HG03159 (cell line): Measurements from ENCODE around the gene CAPZA1.
"Not testable (repeated sequence)": the region's sequence is repeated elsewhere in the genome, so short reads cannot be mapped to it uniquely, and the experiment has no call there.

Experiments
- ATAC-seq: cut with Tn5 transposase; IDR thresholded peaks from one replicate; pipeline ENCODE4 v1.9.1; 2021; ENCODE audit warnings: mild to moderate bottlenecking, moderate library complexity; ENCODE audit not compliant: unreplicated experiment

The CAPZA1 gene

GRCh38 chr1:112619518-112620376 is at the start of gene CAPZA1:
TSS of gene CAPZA1 (plus strand) at chr1:112619832. CDS start at chr1:112619845, 13 bp downstream.
- peak; percentile 82 for ATAC-seq

GRCh38 chr1:112575154-112575804 is 44.4 kb upstream of the CAPZA1 start:
- ATAC-seq, result no peak

- no peak for ATAC-seq
Measured at GRCh38 chr1:112576240-112576639, 43.4 kb upstream of the CAPZA1 start.

- no peak for ATAC-seq
Measured at GRCh38 chr1:112579801-112580510, 39.7 kb upstream of the CAPZA1 start.

- ATAC-seq, result no peak
Measured at GRCh38 chr1:112581586-112582192, 37.9 kb upstream of the CAPZA1 start.

- no peak for ATAC-seq
Measured at GRCh38 chr1:112583366-112583765, 36.3 kb upstream of the CAPZA1 start.

GRCh38 chr1:112589766-112590165 is 29.9 kb upstream of the CAPZA1 start:
- ATAC-seq, result no peak

- no peak for ATAC-seq
Measured at GRCh38 chr1:112594208-112594876, 25.3 kb upstream of the CAPZA1 start.

- no peak for ATAC-seq
Measured at GRCh38 chr1:112599477-112599876, 20.2 kb upstream of the CAPZA1 start.

- ATAC-seq, result no peak
Measured at GRCh38 chr1:112603012-112603411, 16.6 kb upstream of the CAPZA1 start.

- no peak for ATAC-seq
Measured at GRCh38 chr1:112603541-112603940, 16.1 kb upstream of the CAPZA1 start.

- no peak for ATAC-seq
Measured at GRCh38 chr1:112605633-112606327, 13.9 kb upstream of the CAPZA1 start.

GRCh38 chr1:112614460-112615065 is 5.1 kb upstream of the CAPZA1 start:
- no peak for ATAC-seq

GRCh38 chr1:112618114-112618720 is 1.4 kb upstream of the CAPZA1 start:
- ATAC-seq, result no peak

- ATAC-seq, result no peak
Measured at GRCh38 chr1:112618721-112619517, 713 bp upstream of the CAPZA1 start, which contains the start of gene ST7L. TSS of gene ST7L (minus strand) at chr1:112619141. CDS start at chr1:112619113, 28 bp downstream.

- no peak for ATAC-seq
Measured at GRCh38 chr1:112620377-112620695, 704 bp downstream of the CAPZA1 start.

GRCh38 chr1:112624493-112624892 is 4.9 kb downstream of the CAPZA1 start:
- ATAC-seq, result not testable (repeated sequence)

- no peak for ATAC-seq
Measured at GRCh38 chr1:112625696-112626095, 6.1 kb downstream of the CAPZA1 start.
